Liver (tissue), 9 donors: ENCODE measurements around the gene SIRT2. TPM values are rescaled to one million over a fixed set of nuclear protein-coding genes. Genes with fewer than 3 reads are reported as not detected.

Source experiments
- DNase-seq: peaks from one replicate; pipeline ENCODE4 v3.0.0-alpha.2; 2017; ENCODE audit warnings: low spot score
- H3K27ac ChIP-seq, 2 donors: one replicate each; pipeline ENCODE4 v1.7.0; 2013; ENCODE audit warnings: inconsistent platforms in 2 of 2, low read length in 2 of 2, control low read depth in 1 of 2, low read depth in 1 of 2, mild to moderate bottlenecking in 1 of 2
- H3K27me3 ChIP-seq, 4 donors: one replicate each; pipeline versions ENCODE4 v1.6.1 to v1.7.0; 2013; ENCODE audit warnings: low read length in 3 of 4, inconsistent platforms in 1 of 4, mild to moderate bottlenecking in 1 of 4, moderate library complexity in 1 of 4; ENCODE audit not compliant: control insufficient read depth in 4 of 4, insufficient read depth in 4 of 4
- H3K36me3 ChIP-seq, 4 donors: one replicate each; pipeline versions ENCODE4 v1.6.1 to v1.7.0; 2013; ENCODE audit warnings: low read length in 3 of 4, mild to moderate bottlenecking in 3 of 4, low read depth in 1 of 4, moderate library complexity in 1 of 4; ENCODE audit not compliant: control insufficient read depth in 4 of 4, insufficient read depth in 3 of 4
- H3K4me1 ChIP-seq, 4 donors: one replicate each; pipeline versions ENCODE4 v1.6.1 to v1.7.0; 2013; ENCODE audit warnings: low read length in 3 of 4, mild to moderate bottlenecking in 3 of 4, moderate library complexity in 1 of 4; ENCODE audit not compliant: control insufficient read depth in 4 of 4, insufficient read depth in 4 of 4
- H3K4me3 ChIP-seq, 3 donors: one replicate each; pipeline versions ENCODE4 v1.6.1 to v1.7.0; 2013; ENCODE audit warnings: low read length in 3 of 3, control low read depth in 1 of 3, low read depth in 1 of 3, mild to moderate bottlenecking in 1 of 3
- H3K9ac ChIP-seq, 2 donors: one replicate each; pipeline ENCODE4 v1.7.0; 2013; ENCODE audit warnings: low read length in 2 of 2, mild to moderate bottlenecking in 2 of 2, moderate library complexity in 2 of 2, control low read depth in 1 of 2, low read depth in 1 of 2
- H3K9me3 ChIP-seq, 4 donors: one replicate each; pipeline versions ENCODE4 v1.6.1 to v1.7.0; 2013; ENCODE audit warnings: low read length in 3 of 4; ENCODE audit not compliant: control insufficient read depth in 4 of 4
- ATF3 ChIP-seq: IDR thresholded peaks from 2 replicates; pipeline ENCODE4 v1.6.1; 2016; ENCODE audit warnings: antibody characterized with exemption
- EGR1 ChIP-seq, 2 donors: IDR thresholded peaks; 2 replicates each; pipeline ENCODE4 v1.6.1; 2016 to 2018; ENCODE audit warnings: antibody characterized with exemption in 2 of 2, low read depth in 2 of 2
- FOXA1 ChIP-seq: IDR thresholded peaks from 2 replicates; pipeline ENCODE4 v1.6.1; 2016; ENCODE audit warnings: antibody characterized with exemption
- FOXA2 ChIP-seq: IDR thresholded peaks from 2 replicates; pipeline ENCODE4 v1.6.1; 2016; ENCODE audit warnings: antibody characterized with exemption
- GABPA ChIP-seq, 2 donors: IDR thresholded peaks in 1 of 2; conservative IDR thresholded peaks in 1 of 2; 2 replicates each; pipeline ENCODE4 v1.6.1; 2016; ENCODE audit warnings: antibody characterized with exemption in 2 of 2, mild to moderate bottlenecking in 1 of 2, moderate library complexity in 1 of 2
- HNF4A ChIP-seq, 2 donors: conservative IDR thresholded peaks; 2 replicates each; pipeline ENCODE4 v1.6.1; 2016; ENCODE audit warnings: antibody characterized with exemption in 2 of 2, mild to moderate bottlenecking in 2 of 2
- HNF4G ChIP-seq: IDR thresholded peaks from 2 replicates; pipeline ENCODE4 v1.6.1; 2016; ENCODE audit warnings: antibody characterized with exemption
- JUND ChIP-seq, 2 donors: IDR thresholded peaks; 2 replicates each; pipeline ENCODE4 v1.6.1; 2016; ENCODE audit warnings: antibody characterized with exemption in 2 of 2
- NR2F2 ChIP-seq: IDR thresholded peaks from 2 replicates; pipeline ENCODE4 v1.6.1; 2016; ENCODE audit warnings: antibody characterized with exemption
- RAD21 ChIP-seq, 2 donors: IDR thresholded peaks; 2 replicates each; pipeline ENCODE4 v1.6.1; 2016; ENCODE audit warnings: antibody characterized with exemption in 2 of 2, mild to moderate bottlenecking in 2 of 2
- REST ChIP-seq: IDR thresholded peaks from 2 replicates; pipeline ENCODE4 v1.6.1; 2016; ENCODE audit warnings: antibody characterized with exemption, mild to moderate bottlenecking
- RXRA ChIP-seq, 2 donors: IDR thresholded peaks; 2 replicates each; pipeline ENCODE4 v1.6.1; 2017 to 2018; ENCODE audit warnings: antibody characterized with exemption in 2 of 2, mild to moderate bottlenecking in 1 of 2
- SP1 ChIP-seq: IDR thresholded peaks from 2 replicates; pipeline ENCODE4 v1.6.1; 2018; ENCODE audit warnings: antibody characterized with exemption, mild to moderate bottlenecking
- YY1 ChIP-seq: IDR thresholded peaks from 2 replicates; pipeline ENCODE4 v1.6.1; 2016; ENCODE audit warnings: antibody characterized with exemption, mild to moderate bottlenecking
- ZBTB33 ChIP-seq: IDR thresholded peaks from 2 replicates; pipeline ENCODE4 v1.6.1; 2016; ENCODE audit warnings: antibody characterized with exemption
- WGBS: extraction: QIAGEN DNeasy Blood & Tissue Kit; methylation state at CpG from one replicate; pipeline ENCODE4 v1.1.7; 2013; 5-methylcytosine and 5-hydroxymethylcytosine counted together
- polyA plus RNA-seq, 2 donors: library from polyadenylated mRNA; stranded (reverse) in 1 of 2; unstranded in 1 of 2; fragments of 200-250 nt in 1 of 2; fragments of >200 nt in 1 of 2; fragmentation: Nextera tagmentation in 1 of 2; extraction: Ambion mirVana in 1 of 2; gene quantifications; one replicate each; pipeline versions ENCODE4 v1.2.1 to v1.2.3, GENCODE V29; 2013 to 2015
- total RNA-seq, 2 donors: library from RNA; depleted of rRNA; stranded (reverse); fragments of >200 nt; gene quantifications; one replicate each; pipeline ENCODE4 v1.2.3, GENCODE V29; 2014
- TF ChIP-seq, protein P1 (sequence below): IDR thresholded peaks from 2 replicates; pipeline ENCODE4 v1.6.1; 2016; ENCODE audit warnings: antibody characterized with exemption
- TF ChIP-seq, protein P2 (sequence below): fragments of 150-350 bp; IDR thresholded peaks from 2 replicates; pipeline ENCODE4 v1.5.1; 2017; ENCODE audit warnings: improper control_type of control experiment, low read depth, low read length; ENCODE audit not compliant: missing input control
- donor health status: healthy.
- donor health status: healthy.
- donor health status: healthy.
- donor health status: healthy.
- donor health status: healthy.

SIRT2 gene
- total and polyA plus RNA-seq, 4 donors: 21.8 to 42.2 (median 26.9) TPM

- 91% methylated on average over 3 of the region's 3 CpGs for WGBS
- peaks cover 0 to 4% (median 0%) of the 10 kb centered on the region in 4 donors for H3K4me1 ChIP-seq
- no peaks in the 10 kb centered on the region for H3K27me3 ChIP-seq
- peaks cover 0 to 24% (median 18%) of the 10 kb centered on the region in 4 donors for H3K36me3 ChIP-seq
- H3K9ac ChIP-seq: no peak overlapping the region
- no peak overlapping the region for H3K27ac ChIP-seq
- H3K9me3 ChIP-seq: no peaks in the 10 kb centered on the region
- no peak overlapping the region for H3K4me3 ChIP-seq
- DNase-seq: no peak
- no peak for TF ChIP-seq RAD21 (IDR thresholded peaks at IDR 0.05)
- TF ChIP-seq SP1: no peak
- TF ChIP-seq, protein P1, sequence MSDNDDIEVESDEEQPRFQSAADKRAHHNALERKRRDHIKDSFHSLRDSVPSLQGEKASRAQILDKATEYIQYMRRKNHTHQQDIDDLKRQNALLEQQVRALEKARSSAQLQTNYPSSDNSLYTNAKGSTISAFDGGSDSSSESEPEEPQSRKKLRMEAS: no peak
- TF ChIP-seq GABPA (IDR thresholded peaks at IDR 0.05 in 1 of 2, conservative IDR thresholded peaks at IDR 0.05 in 1 of 2): no peak
- TF ChIP-seq ATF3: no peak
These were observed 46.3 kb upstream of the SIRT2 start for GRCh38 chr19:38945562-38946228.

DNA sequence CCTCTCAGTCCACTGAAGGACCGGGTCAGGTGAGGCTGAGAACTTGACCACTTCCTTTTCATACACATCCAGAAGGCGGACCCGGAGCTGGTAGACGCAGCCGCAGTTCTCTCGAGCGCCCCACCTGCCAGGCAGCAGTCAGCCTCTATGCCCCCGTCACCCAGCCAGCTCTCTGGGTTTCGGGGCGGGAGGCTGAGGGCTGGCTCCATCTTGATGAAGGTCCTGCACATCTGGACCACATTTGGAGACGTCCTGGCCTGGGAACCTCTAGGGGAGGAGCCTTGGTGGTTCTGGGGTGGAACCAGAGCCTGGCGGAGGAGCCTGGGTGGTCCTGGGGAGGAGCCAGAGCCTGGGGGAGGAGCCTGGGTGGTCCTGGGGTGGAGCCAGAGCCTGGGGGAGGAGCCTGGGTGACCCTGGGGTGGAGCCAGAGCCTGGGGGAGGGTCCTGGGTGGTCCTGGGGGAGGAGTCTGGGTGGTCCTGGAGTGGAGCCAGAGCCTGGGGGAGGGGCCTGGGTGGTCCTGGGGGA is 45.6 kb upstream of the SIRT2 start:
- Histone ChIP-seq H3K9me3 (no peaks in the 10 kb centered on the region), H3K9ac (no peak overlapping the region), H3K27me3 (no peaks in the 10 kb centered on the region), H3K4me1 (peaks cover 0 to 2% (median 0%) of the 10 kb centered on the region in 4 donors), H3K36me3 (peaks cover 0 to 24% (median 18%) of the 10 kb centered on the region in 4 donors), H3K4me3 (no peak overlapping the region), H3K27ac (no peak overlapping the region)
- DNase-seq: no peak
- no peak for TF ChIP-seq YY1
- TF ChIP-seq SP1: no peak
- no peak for TF ChIP-seq ATF3
- TF ChIP-seq NR2F2: no peak
- TF ChIP-seq REST: no peak
- TF ChIP-seq JUND (IDR thresholded peaks at IDR 0.05): no peak
- TF ChIP-seq, protein P1: no peak
- TF ChIP-seq FOXA2: no peak
- no peak for TF ChIP-seq ZBTB33
- no peak for TF ChIP-seq HNF4G
- no peak for TF ChIP-seq GABPA (IDR thresholded peaks at IDR 0.05 in 1 of 2, conservative IDR thresholded peaks at IDR 0.05 in 1 of 2)
- TF ChIP-seq, protein P2, sequence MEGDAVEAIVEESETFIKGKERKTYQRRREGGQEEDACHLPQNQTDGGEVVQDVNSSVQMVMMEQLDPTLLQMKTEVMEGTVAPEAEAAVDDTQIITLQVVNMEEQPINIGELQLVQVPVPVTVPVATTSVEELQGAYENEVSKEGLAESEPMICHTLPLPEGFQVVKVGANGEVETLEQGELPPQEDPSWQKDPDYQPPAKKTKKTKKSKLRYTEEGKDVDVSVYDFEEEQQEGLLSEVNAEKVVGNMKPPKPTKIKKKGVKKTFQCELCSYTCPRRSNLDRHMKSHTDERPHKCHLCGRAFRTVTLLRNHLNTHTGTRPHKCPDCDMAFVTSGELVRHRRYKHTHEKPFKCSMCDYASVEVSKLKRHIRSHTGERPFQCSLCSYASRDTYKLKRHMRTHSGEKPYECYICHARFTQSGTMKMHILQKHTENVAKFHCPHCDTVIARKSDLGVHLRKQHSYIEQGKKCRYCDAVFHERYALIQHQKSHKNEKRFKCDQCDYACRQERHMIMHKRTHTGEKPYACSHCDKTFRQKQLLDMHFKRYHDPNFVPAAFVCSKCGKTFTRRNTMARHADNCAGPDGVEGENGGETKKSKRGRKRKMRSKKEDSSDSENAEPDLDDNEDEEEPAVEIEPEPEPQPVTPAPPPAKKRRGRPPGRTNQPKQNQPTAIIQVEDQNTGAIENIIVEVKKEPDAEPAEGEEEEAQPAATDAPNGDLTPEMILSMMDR: no peak
- TF ChIP-seq HNF4A (conservative IDR thresholded peaks at IDR 0.05): no peak
- no peak for TF ChIP-seq EGR1 (IDR thresholded peaks at IDR 0.05; ENCODE audit: low read depth in 2 of 2)
- no peak for TF ChIP-seq RAD21 (IDR thresholded peaks at IDR 0.05)
- no peak for TF ChIP-seq RXRA (IDR thresholded peaks at IDR 0.05)
- TF ChIP-seq FOXA1: no peak
- WGBS: 92% methylated on average over 12 of the region's 12 CpGs
